ENCODE data around the gene HCN4.

The HCN4 gene

DNA sequence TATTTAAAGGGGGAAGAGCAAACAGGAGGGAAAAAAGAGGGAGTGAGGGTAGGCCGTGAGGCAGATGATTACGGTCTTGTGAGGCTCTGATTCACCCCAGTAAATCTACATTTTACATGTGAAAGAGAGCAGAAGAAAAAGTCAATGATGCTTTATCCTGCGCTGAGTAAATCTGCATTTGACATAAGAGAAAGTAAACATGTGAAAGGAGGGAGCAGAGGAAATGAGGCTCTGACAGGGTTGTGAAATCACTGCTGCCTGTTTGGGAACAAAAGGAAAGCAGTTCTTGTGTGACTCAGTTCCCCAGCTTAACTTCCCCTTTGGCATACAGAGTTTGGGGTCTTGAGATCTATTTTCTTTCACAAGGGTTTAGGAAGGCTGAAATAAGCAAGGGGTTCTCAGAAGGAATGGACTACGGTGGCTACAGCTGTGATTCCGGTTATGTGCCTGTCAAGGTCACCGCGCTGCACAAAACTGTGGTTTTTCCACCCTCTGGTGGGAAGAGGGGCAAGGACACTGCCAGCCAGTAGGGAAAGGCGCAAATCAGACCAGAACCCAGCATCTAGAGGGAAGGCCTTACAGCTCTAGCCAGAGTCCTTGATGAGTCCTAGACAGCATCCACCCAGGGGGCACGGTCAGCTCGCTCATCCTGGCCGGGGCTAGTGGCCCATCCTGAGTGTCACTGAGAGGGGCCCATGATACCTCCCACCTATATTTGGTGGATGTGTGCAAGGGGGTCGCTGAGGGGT, 18.9 kb upstream of the HCN4 start:
- TF ChIP-seq CTCF (IDR thresholded peaks at IDR 0.05) (no peak), ZFX (IDR thresholded peaks at IDR 0.05; ENCODE audit: borderline replicate concordance) (no peak)
- H3K27ac ChIP-seq: no peak overlapping the region

DNA sequence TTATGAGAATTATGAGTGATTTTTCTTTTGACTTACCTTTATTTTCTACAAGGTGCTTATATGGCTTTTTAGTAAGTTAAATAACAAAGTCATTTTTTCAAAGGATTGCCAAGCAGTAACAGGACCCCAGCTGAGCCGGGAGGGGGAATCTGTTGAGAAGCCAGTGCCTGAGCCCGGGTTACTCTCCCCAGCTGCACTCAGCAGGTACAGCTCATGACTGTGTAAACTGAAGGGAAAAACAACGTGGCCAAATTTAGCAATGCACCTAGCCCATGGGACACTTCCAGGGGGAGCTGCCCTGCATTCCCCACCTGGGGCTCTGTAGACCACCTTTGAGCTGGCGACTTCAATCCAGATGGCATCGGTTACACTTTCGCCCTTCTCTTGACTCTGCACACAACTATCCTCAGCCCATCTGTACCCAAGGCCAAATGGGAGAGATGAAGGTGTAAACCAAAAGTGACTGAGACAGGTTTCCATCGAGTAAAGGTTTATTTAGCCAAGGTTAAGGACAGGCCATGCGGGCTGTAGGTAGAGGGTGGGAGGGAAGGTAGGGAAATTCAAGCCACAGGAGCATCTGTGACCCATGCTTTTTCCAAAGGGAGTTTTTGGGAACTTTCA, 18.2 kb upstream of the HCN4 start:
- H3K27ac ChIP-seq: no peak overlapping the region
- TF ChIP-seq ZFX (IDR thresholded peaks at IDR 0.05; ENCODE audit: borderline replicate concordance) (no peak), CTCF (IDR thresholded peaks at IDR 0.05) (no peak)

- H3K27ac ChIP-seq: no peak overlapping the region
- TF ChIP-seq CTCF (IDR thresholded peaks at IDR 0.05): no peak
- no peak for TF ChIP-seq ZFX (IDR thresholded peaks at IDR 0.05; ENCODE audit: borderline replicate concordance)
Measured at GRCh38 chr15:73386238-73386637, 17.5 kb upstream of the HCN4 start.

- TF ChIP-seq CTCF (IDR thresholded peaks at IDR 0.05) (no peak), ZFX (IDR thresholded peaks at IDR 0.05; ENCODE audit: borderline replicate concordance) (no peak)
- no peak overlapping the region for H3K27ac ChIP-seq
Measured at GRCh38 chr15:73385205-73385604, 16.4 kb upstream of the HCN4 start.

DNA sequence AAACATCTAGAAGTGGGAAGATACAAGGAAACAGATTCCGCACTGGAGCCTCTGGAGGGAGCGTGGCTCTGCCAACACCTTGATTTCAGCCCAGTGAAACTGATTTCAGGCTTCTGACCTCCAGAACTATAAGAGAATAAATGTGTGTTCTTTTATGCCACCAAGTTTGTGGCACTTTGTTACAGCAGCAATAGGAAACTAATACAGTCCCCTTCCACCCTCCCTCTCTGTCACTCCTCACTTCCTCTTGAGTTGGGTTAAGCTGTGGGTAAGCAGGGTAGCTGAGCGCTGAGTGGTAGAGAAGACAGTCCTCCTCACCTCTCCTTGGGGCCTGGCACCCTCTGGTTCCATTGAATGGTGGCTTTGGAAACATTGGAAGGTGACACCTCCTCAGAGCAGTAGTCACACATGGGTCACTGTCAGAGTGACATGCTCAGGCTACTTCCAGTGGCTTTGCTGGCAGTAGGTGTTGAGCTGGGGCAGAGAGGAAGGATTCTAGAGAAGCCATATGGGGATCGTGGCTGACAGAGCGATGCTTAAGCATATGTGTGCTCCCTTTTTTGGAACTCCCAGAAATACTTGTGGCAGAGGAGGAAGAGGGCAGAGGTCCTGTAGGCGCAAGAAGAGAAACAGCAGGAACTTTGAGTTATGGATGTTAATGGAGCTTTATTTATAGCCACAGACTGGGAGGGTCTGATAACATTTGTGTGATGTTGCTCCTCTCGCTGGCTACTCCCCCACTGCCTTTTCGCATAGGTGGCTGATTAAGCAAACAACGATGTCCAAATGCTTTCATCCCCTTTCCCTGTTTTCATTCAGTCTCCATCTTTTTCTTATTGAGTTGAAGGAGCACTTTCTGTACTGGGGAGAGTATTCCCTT, 14.8 kb upstream of the HCN4 start:
- TF ChIP-seq CTCF (IDR thresholded peaks at IDR 0.05) (no peak), ZFX (IDR thresholded peaks at IDR 0.05; ENCODE audit: borderline replicate concordance) (no peak)

DNA sequence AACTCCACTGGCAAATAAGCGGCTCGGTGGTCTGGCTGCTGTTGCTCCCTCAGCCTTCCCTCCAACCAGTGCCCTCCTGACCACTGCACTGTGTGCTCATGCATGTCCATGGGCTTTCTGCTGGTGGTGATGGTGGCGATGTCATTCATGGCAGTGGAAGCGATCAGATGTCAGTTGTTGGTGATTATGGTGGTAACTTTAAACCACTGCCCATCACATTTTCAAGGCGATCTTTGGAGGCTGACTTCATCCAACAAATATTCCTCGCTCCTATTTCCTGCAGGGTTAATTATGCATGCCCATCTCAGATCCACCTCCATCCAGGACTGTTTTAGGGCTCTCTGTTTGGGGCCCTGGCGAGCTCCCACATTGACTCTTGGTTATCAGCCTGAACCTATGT, 13.4 kb upstream of the HCN4 start:
- H3K27ac ChIP-seq: no peak overlapping the region
- TF ChIP-seq ZFX (IDR thresholded peaks at IDR 0.05; ENCODE audit: borderline replicate concordance) (no peak), CTCF (IDR thresholded peaks at IDR 0.05) (no peak)

More for the DNA sequence above, 14.8 kb upstream of the HCN4 start:
- H3K27ac ChIP-seq: no peak overlapping the region
